Testis (tissue), 2 donors: ENCODE results near the gene DDB1.

ENCODE experiments used
- POLR2A ChIP-seq: fragments of 450-650 bp; IDR thresholded peaks from one replicate; pipeline ENCODE4 v1.6.1; 2017; ENCODE audit warnings: antibody characterized with exemption, mild to moderate bottlenecking, moderate library complexity
- TF ChIP-seq, protein P1 (sequence below), 3 experiments: fragments of 450-650 bp in 2 of 3; fragments of 200-600 bp in 1 of 3; sonication (generic) in 1 of 3; IDR thresholded peaks; one replicate each; pipeline ENCODE4 v1.5.1; 2016 to 2019; ENCODE audit warnings: antibody characterized with exemption in 3 of 3, mild to moderate bottlenecking in 2 of 3, moderate library complexity in 1 of 3

GRCh38 chr11:61331651-61332050 is 1.3 kb downstream of the DDB1 start:
- TF ChIP-seq, protein P1, sequence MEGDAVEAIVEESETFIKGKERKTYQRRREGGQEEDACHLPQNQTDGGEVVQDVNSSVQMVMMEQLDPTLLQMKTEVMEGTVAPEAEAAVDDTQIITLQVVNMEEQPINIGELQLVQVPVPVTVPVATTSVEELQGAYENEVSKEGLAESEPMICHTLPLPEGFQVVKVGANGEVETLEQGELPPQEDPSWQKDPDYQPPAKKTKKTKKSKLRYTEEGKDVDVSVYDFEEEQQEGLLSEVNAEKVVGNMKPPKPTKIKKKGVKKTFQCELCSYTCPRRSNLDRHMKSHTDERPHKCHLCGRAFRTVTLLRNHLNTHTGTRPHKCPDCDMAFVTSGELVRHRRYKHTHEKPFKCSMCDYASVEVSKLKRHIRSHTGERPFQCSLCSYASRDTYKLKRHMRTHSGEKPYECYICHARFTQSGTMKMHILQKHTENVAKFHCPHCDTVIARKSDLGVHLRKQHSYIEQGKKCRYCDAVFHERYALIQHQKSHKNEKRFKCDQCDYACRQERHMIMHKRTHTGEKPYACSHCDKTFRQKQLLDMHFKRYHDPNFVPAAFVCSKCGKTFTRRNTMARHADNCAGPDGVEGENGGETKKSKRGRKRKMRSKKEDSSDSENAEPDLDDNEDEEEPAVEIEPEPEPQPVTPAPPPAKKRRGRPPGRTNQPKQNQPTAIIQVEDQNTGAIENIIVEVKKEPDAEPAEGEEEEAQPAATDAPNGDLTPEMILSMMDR (IDR thresholded peaks at IDR 0.05): no peak
- no peak for TF ChIP-seq POLR2A
